ENCODE results near the gene SOCS1. TPM values are rescaled to one million over a fixed set of nuclear protein-coding genes. Genes with fewer than 3 reads are reported as not detected.

The SOCS1 gene
- total RNA-seq, 2 experiments from 2014 or later: 23.4 to 47.1 TPM

- Histone ChIP-seq H3K4me2 (ENCODE audit: low read length) (no peak overlapping the region), H3K36me3 (ENCODE audit: insufficient read depth, low read length) (no peaks in the 10 kb centered on the region), H3K9me3 (ENCODE audit: low read length) (peaks cover 10% of the 10 kb centered on the region), H2AFZ (ENCODE audit: low read length) (no peak overlapping the region), H3K9me2 (ENCODE audit: insufficient read depth, low read length) (no peaks in the 10 kb centered on the region), H3K27ac (ENCODE audit: low read depth, low read length, poor library complexity, severe bottlenecking) (no peak overlapping the region), H3K4me3 (ENCODE audit: low read depth, low read length, poor library complexity, severe bottlenecking) (no peak overlapping the region), H3K79me2 (ENCODE audit: insufficient read depth, low read depth, low read length) (no peaks in the 10 kb centered on the region), H3K4me1 (ENCODE audit: insufficient read depth, low read length, poor library complexity, severe bottlenecking) (peaks cover 12% of the 10 kb centered on the region), H4K20me1 (ENCODE audit: insufficient read depth, low read length) (no peaks in the 10 kb centered on the region)
- intact Hi-C loops (cut with micrococcal nuclease; ENCODE audit: unreplicated experiment): no loop called here
- CTCF ChIA-PET (ENCODE audit: unreplicated experiment): interaction anchor here (0.6 kb wide), 1 partner anchor 51 kb away, joined by 5 read pairs; the partner anchor contains the start of gene SOCS1
- no TSS peak for BruUV-seq (replicated peaks)
- TF ChIP-seq, protein P1, sequence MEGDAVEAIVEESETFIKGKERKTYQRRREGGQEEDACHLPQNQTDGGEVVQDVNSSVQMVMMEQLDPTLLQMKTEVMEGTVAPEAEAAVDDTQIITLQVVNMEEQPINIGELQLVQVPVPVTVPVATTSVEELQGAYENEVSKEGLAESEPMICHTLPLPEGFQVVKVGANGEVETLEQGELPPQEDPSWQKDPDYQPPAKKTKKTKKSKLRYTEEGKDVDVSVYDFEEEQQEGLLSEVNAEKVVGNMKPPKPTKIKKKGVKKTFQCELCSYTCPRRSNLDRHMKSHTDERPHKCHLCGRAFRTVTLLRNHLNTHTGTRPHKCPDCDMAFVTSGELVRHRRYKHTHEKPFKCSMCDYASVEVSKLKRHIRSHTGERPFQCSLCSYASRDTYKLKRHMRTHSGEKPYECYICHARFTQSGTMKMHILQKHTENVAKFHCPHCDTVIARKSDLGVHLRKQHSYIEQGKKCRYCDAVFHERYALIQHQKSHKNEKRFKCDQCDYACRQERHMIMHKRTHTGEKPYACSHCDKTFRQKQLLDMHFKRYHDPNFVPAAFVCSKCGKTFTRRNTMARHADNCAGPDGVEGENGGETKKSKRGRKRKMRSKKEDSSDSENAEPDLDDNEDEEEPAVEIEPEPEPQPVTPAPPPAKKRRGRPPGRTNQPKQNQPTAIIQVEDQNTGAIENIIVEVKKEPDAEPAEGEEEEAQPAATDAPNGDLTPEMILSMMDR (conservative IDR thresholded peaks at IDR 0.05; ENCODE audit: low read length): no peak
- TF ChIP-seq EZH2phosphoT487 (IDR thresholded peaks at IDR 0.05; ENCODE audit: borderline replicate concordance, low read depth, low read length): no peak
- POLR2A ChIA-PET: no interaction called here
- no peak for DNase-seq (ENCODE audit: low spot score)
Measured at GRCh38 chr16:11204513-11205047, 51.4 kb downstream of the SOCS1 start.

Small RNA genes within 50 kb of the gene (small RNA-seq; reads per million reads assigned to genes)
- gene RF00554: not detected

Other genes with a start within 250 kb of the SOCS1 start
- not detected in 2 replicates for gene TNP2, start 13.1 kb upstream of the SOCS1 start, total RNA-seq (2014; rRNA removed; shearing (Covaris generic))
- not detected in 2 replicates for gene TNP2, start 13.1 kb upstream of the SOCS1 start, total RNA-seq (2022)
- not detected in 2 replicates for gene PRM3, start 17.4 kb upstream of the SOCS1 start, total RNA-seq (2014; rRNA removed; shearing (Covaris generic))
- gene PRM3, start 17.4 kb upstream of the SOCS1 start, total RNA-seq (2022): not detected in 2 replicates
- gene PRM2, start 20.3 kb upstream of the SOCS1 start, total RNA-seq (2014; rRNA removed; shearing (Covaris generic)): not detected in 2 replicates
- gene PRM2, start 20.3 kb upstream of the SOCS1 start, total RNA-seq (2022): not detected in 2 replicates
- not detected in 2 replicates for gene PRM1, start 25.1 kb upstream of the SOCS1 start, total RNA-seq (2014; rRNA removed; shearing (Covaris generic))
- not detected in 2 replicates for gene PRM1, start 25.1 kb upstream of the SOCS1 start, total RNA-seq (2022)
- 60.4 and 84.5 TPM in 2 replicates for gene RMI2, start 89.3 kb upstream of the SOCS1 start, total RNA-seq (2014; rRNA removed; shearing (Covaris generic))
- gene RMI2, start 89.3 kb upstream of the SOCS1 start, total RNA-seq (2022): 126 and 157 TPM in 2 replicates

All from OCI-LY7 (cell line).